Subcutaneous adipose tissue (tissue), 4 donors: ENCODE results near the gene LONP2. TPM values are rescaled to one million over a fixed set of nuclear protein-coding genes. Genes with fewer than 3 reads are reported as not detected.

Experiments
- CTCF ChIP-seq: fragments of 450-650 bp; IDR thresholded peaks from one replicate; pipeline ENCODE4 v1.5.1; 2016; ENCODE audit warnings: low read depth, mild to moderate bottlenecking, control low read depth, antibody characterized with exemption, moderate library complexity
- total RNA-seq, 4 donors: library from RNA; depleted of rRNA; stranded (reverse); fragments of >200 nt; gene quantifications; one replicate each; pipeline ENCODE4 v1.1.0, GENCODE V29; 2016

LONP2 gene
- total RNA-seq, 4 donors from 2014 or later = 48.8 to 69.1 (median 55.1) TPM

- no peak for TF ChIP-seq CTCF
Observed at GRCh38 chr16:48373258-48374029, 129.3 kb downstream of the LONP2 start.

- no peak for TF ChIP-seq CTCF
Observed at GRCh38 chr16:48374255-48374654, 130.2 kb downstream of the LONP2 start.

- TF ChIP-seq CTCF = no peak
Observed at GRCh38 chr16:48378276-48378675, 134.2 kb downstream of the LONP2 start.

GRCh38 chr16:48378836-48379235 is 134.7 kb downstream of the LONP2 start:
- no peak for TF ChIP-seq CTCF

GRCh38 chr16:48381201-48381600 is 137.1 kb downstream of the LONP2 start:
- no peak for TF ChIP-seq CTCF

GRCh38 chr16:48382131-48382530 is 138.0 kb downstream of the LONP2 start:
- TF ChIP-seq CTCF = no peak

GRCh38 chr16:48383009-48383876 is 139.1 kb downstream of the LONP2 start:
- no peak for TF ChIP-seq CTCF
